Gastrocnemius medialis (tissue), 4 donors: ENCODE results near the gene NLRC5. TPM values are rescaled to one million over a fixed set of nuclear protein-coding genes. Genes with fewer than 3 reads are reported as not detected.

ENCODE experiments used
- ATAC-seq, 2 donors: fragments of 150-250 bp; one replicate each; pipeline ENCODE4 v1.9.1; 2016
- DNase-seq, 2 donors: peaks; one replicate each; pipeline ENCODE4 v3.0.0-alpha.2; 2019
- H3K27ac ChIP-seq, 4 donors: fragments of 200-600 bp; sonication (generic); 1 replicate in 1 of 4; 2 replicates in 3 of 4; pipeline ENCODE4 v1.5.1; 2016 to 2018; ENCODE audit warnings: mild to moderate bottlenecking in 2 of 4, moderate library complexity in 1 of 4
- H3K27me3 ChIP-seq, 3 donors: fragments of 200-600 bp; sonication (generic) in 2 of 3; 1 replicate in 1 of 3; 2 replicates in 2 of 3; pipeline versions ENCODE4 v1.5.1 to v1.6.0; 2016 to 2019; ENCODE audit warnings: mild to moderate bottlenecking in 1 of 3, moderate library complexity in 1 of 3
- H3K36me3 ChIP-seq, 2 donors: fragments of 200-600 bp; sonication (generic) in 1 of 2; one replicate each; pipeline ENCODE4 v1.5.1; 2017 to 2018
- H3K4me1 ChIP-seq, 2 donors: fragments of 200-600 bp; sonication (generic) in 1 of 2; one replicate each; pipeline ENCODE4 v1.5.1; 2016 to 2017; ENCODE audit warnings: mild to moderate bottlenecking in 2 of 2
- H3K4me3 ChIP-seq, 4 donors: fragments of 200-600 bp; sonication (generic) in 3 of 4; 1 replicate in 1 of 4; 2 replicates in 3 of 4; pipeline ENCODE4 v1.5.1; 2016 to 2019; ENCODE audit warnings: mild to moderate bottlenecking in 2 of 4
- H3K9me3 ChIP-seq, 3 donors: fragments of 200-600 bp; sonication (generic) in 2 of 3; 1 replicate in 1 of 3; 2 replicates in 2 of 3; pipeline ENCODE4 v1.5.1; 2016 to 2019
- POLR2A ChIP-seq, 2 donors: fragments of 450-650 bp; IDR thresholded peaks; one replicate each; pipeline ENCODE4 v1.6.1; 2017; ENCODE audit warnings: antibody characterized with exemption in 2 of 2, mild to moderate bottlenecking in 2 of 2, moderate library complexity in 2 of 2
- in situ Hi-C, 4 donors: fragments of 200-750 bp; cut with MboI; loops; one replicate each; pipeline versions ENCODE4 v1.15.0 to v1.8.0; 2017; ENCODE audit warnings: low sequenced_read_pairs in 4 of 4
- intact Hi-C: fragments of 100-400 bp; cut with DNase I; formaldehyde crosslinking; loops from one replicate; pipeline ENCODE4 v1.15.1; 2023; ENCODE audit warnings: low total_unique reads
- total RNA-seq, 4 donors: library from RNA; depleted of rRNA; stranded (reverse); fragments of >200 nt; gene quantifications; one replicate each; pipeline versions ENCODE4 v1.1.0 to v1.2.3, GENCODE V29; 2016
- TF ChIP-seq, protein P1 (sequence below), 5 experiments: fragments of 450-650 bp in 3 of 5; fragments of 200-600 bp in 2 of 5; sonication (generic) in 2 of 5; IDR thresholded peaks in 4 of 5; conservative IDR thresholded peaks in 1 of 5; 1 replicate in 4 of 5; 2 replicates in 1 of 5; pipeline ENCODE4 v1.5.1; 2016 to 2019; ENCODE audit warnings: antibody characterized with exemption in 5 of 5, mild to moderate bottlenecking in 3 of 5, moderate library complexity in 3 of 5

Gene NLRC5
- total RNA-seq, 4 donors from 2014 or later = 2.5 to 9.4 (median 5.1) TPM

DNA sequence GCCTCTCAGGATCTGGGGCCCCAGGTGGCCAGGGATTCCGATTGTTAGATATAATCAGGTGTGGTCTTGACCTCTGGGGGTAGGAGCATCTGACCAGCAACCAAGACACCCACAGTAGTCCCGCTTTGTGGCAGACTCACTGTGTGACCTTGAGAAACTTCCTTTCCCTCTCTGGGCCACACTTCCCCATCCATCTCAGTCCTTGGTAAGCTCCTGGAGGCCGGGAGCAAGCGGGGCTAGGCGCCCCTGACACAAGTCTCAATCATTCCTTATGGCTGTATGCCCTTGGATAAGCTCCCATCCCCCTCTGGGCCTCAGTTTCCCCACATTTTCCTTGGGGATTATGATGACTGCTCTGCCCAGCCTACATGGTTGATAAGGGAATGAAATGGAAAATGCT lies 124.3 kb downstream of the NLRC5 start:
- no peak overlapping the region for H3K27ac ChIP-seq
- ATAC-seq (no peak), DNase-seq (no peak)
- H3K36me3 ChIP-seq = no peaks in the 10 kb centered on the region
- H3K27me3 ChIP-seq = no peaks in the 10 kb centered on the region
- no peaks in the 10 kb centered on the region for H3K4me1 ChIP-seq
- in situ Hi-C loops = no loop called here
- no peaks in the 10 kb centered on the region for H3K9me3 ChIP-seq
- intact Hi-C loops = no loop called here
- no peak overlapping the region for H3K4me3 ChIP-seq
- TF ChIP-seq, protein P1, sequence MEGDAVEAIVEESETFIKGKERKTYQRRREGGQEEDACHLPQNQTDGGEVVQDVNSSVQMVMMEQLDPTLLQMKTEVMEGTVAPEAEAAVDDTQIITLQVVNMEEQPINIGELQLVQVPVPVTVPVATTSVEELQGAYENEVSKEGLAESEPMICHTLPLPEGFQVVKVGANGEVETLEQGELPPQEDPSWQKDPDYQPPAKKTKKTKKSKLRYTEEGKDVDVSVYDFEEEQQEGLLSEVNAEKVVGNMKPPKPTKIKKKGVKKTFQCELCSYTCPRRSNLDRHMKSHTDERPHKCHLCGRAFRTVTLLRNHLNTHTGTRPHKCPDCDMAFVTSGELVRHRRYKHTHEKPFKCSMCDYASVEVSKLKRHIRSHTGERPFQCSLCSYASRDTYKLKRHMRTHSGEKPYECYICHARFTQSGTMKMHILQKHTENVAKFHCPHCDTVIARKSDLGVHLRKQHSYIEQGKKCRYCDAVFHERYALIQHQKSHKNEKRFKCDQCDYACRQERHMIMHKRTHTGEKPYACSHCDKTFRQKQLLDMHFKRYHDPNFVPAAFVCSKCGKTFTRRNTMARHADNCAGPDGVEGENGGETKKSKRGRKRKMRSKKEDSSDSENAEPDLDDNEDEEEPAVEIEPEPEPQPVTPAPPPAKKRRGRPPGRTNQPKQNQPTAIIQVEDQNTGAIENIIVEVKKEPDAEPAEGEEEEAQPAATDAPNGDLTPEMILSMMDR (IDR thresholded peaks at IDR 0.05 in 4 of 5, conservative IDR thresholded peaks at IDR 0.05 in 1 of 5) = no peak
- no peak for TF ChIP-seq POLR2A (IDR thresholded peaks at IDR 0.05)

DNA sequence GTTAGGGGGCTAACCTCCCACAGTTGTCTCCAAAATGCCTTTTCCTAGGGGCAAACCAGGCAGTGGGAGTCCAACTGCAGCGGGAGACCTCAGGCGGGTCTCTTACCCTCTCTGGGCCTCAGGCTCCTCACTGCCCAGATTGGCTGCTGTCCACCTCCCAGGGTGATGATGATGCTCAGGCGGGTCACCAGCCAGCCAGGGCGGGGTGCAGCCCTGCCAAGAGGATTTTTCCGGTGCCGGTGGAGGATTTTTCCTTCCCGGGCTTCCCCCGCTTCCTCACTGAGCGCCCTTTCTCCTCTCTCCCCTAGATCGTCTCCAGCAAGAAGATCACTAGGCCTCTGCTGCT lies 125.8 kb downstream of the NLRC5 start:
- Histone ChIP-seq H3K4me1 (no peaks in the 10 kb centered on the region), H3K4me3 (no peak overlapping the region), H3K36me3 (peaks cover 0 to 10% of the 10 kb centered on the region in 2 donors), H3K27me3 (no peaks in the 10 kb centered on the region), H3K27ac (no peak overlapping the region), H3K9me3 (no peaks in the 10 kb centered on the region)
- TF ChIP-seq, protein P1 (IDR thresholded peaks at IDR 0.05 in 4 of 5, conservative IDR thresholded peaks at IDR 0.05 in 1 of 5) = no peak
- no peak for TF ChIP-seq POLR2A (IDR thresholded peaks at IDR 0.05)
- intact Hi-C loops (no loop called here), in situ Hi-C loops (no loop called here)
- ATAC-seq (no peak), DNase-seq (no peak)

DNA sequence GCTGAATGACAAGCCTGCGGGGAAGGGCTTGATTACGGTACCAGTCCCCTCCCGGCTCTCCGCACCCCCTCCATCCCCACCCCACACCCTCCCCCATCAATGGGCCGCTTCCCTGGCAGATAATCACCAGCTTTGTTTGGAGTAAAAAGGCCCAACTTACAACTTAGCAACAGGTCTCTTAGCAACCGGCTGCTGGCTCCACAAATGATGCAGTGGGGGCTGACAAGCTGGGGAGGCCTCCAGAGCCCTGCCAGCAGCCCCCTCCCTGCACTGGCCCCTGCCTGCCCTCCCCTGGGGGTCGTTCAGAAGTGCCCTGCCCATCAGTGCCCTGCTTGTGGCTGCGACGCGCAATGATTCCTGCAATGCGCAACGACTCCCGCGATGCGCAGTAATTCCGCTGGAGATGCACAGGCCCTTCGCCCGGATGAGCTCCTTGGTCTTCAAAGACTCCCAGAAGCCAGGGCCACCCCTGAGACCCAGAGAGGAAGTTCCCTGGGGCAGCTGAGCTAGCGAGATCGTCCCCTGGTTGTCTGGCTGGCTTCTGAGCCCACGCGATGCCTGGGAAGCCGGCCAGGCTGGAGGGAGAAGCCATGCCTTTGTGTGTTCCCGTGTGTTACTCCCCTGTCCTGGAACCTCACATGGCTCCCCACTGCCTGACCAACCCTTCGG lies 126.3 kb downstream of the NLRC5 start:
- no peak overlapping the region for H3K27ac ChIP-seq
- H3K36me3 ChIP-seq = peaks cover 0 to 10% of the 10 kb centered on the region in 2 donors
- no peak for DNase-seq
- no peak for ATAC-seq
- in situ Hi-C loops = no loop called here
- H3K9me3 ChIP-seq = no peaks in the 10 kb centered on the region
- intact Hi-C loops = no loop called here
- no peak overlapping the region for H3K4me3 ChIP-seq
- no peaks in the 10 kb centered on the region for H3K27me3 ChIP-seq
- no peak for TF ChIP-seq POLR2A (IDR thresholded peaks at IDR 0.05)
- TF ChIP-seq, protein P1 (IDR thresholded peaks at IDR 0.05 in 4 of 5, conservative IDR thresholded peaks at IDR 0.05 in 1 of 5) = no peak
- no peaks in the 10 kb centered on the region for H3K4me1 ChIP-seq

DNA sequence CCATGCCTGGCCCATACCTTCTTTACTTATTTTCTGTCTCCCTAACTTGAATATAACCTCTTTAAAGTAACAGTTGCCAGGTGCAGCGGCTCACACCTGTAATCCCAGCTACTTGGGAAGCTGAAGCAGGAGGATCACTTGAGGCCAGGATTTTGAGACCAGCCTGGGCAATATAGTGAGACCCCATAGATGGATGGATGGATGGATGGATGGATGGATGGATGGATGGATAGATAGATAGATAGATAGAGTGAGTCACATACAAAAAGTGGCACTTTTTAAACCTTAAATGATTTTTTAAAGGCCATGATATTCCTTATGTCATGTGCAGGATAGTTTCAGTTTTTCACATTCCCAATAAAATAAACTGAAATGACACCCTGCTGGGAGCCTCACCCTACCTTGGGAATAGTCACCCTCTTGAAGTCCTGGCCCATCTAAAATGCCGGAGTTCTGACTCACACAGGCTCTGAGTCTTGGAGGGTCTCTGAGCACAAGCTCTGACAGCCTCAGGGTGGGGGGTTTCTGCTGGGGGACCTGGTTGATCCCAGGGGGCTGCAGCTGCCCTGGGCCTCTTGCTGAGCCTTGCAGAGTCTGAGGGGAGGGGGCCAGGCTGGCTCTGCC lies 129.2 kb downstream of the NLRC5 start:
- Histone ChIP-seq H3K36me3 (peaks cover 0 to 21% of the 10 kb centered on the region in 2 donors), H3K27me3 (no peaks in the 10 kb centered on the region), H3K4me1 (no peaks in the 10 kb centered on the region), H3K27ac (no peak overlapping the region), H3K9me3 (no peaks in the 10 kb centered on the region), H3K4me3 (no peak overlapping the region)
- TF ChIP-seq POLR2A (IDR thresholded peaks at IDR 0.05) = no peak
- TF ChIP-seq, protein P1 (IDR thresholded peaks at IDR 0.05 in 4 of 5, conservative IDR thresholded peaks at IDR 0.05 in 1 of 5) = no peak
- in situ Hi-C loops (no loop called here), intact Hi-C loops (no loop called here)
- DNase-seq (no peak), ATAC-seq (no peak)
